HG02588 (cell line): ENCODE data around the gene LRGUK.
"Not testable (repeated sequence)": the region's sequence is repeated elsewhere in the genome, so short reads cannot be mapped to it uniquely, and the experiment has no call there.

Experiments used
- ATAC-seq: cut with Tn5 transposase; IDR thresholded peaks from one replicate; pipeline ENCODE4 v1.9.1; 2021; ENCODE audit warnings: mild to moderate bottlenecking, moderate library complexity; ENCODE audit not compliant: unreplicated experiment

The LRGUK gene, protein sequence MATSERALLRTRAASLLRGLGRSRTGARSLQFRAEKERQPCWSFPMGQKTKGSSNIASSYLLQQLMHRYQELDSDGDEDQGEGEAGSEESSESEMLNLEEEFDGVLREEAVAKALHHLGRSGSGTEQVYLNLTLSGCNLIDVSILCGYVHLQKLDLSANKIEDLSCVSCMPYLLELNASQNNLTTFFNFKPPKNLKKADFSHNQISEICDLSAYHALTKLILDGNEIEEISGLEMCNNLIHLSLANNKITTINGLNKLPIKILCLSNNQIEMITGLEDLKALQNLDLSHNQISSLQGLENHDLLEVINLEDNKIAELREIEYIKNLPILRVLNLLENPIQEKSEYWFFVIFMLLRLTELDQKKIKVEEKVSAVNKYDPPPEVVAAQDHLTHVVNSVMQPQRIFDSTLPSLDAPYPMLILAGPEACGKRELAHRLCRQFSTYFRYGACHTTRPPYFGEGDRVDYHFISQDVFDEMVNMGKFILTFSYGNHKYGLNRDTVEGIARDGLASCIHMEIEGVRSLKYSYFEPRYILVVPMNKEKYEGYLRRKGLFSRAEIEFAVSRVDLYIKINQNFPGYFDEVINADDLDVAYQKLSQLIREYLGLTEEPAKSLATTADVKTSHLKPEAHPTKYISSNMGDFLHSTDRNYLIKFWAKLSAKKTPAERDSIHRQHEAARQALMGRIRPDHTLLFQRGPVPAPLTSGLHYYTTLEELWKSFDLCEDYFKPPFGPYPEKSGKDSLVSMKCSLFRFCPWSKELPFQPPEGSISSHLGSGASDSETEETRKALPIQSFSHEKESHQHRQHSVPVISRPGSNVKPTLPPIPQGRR

DNA sequence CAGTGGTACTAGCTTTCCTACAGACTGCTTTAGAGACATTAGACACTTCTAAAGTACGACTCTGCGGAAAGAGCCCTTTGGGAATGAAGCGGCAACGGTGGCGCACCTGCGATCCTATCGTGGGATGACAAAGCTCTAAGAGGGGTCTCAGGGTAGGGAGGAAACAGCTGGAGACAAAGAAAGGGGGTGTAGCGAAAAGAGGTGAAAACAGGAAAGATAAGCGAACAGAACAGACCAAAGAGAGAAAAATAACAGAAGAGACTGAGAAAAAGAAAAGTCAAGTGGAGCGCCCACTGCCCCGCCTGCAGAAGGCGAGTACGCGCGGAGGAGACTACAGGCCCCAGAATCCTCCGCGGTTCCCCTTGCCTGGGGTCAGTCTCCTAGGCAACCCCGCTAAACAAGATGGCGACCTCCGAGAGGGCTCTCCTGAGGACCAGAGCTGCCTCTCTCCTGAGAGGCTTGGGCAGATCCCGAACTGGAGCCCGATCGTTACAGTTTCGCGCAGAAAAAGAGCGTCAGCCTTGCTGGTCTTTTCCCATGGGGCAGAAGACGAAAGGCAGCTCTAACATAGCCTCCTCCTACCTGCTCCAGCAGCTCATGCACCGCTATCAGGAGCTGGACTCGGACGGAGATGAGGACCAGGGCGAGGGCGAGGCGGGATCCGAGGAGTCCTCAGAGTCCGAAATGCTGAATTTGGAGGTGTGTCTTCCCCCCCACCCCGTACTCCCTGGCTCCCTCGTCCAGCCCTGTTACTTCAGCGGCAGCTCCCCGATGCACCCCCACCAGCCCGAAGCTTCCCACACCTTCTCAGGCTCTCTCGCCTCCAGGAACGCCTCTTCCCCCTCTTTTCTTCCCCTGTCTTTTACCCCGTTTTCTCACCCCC is at the start of gene LRGUK:
TSS of gene LRGUK (plus strand) at position 375 of the 883 bp plus-strand sequence. CDS start at position 403, 28 bp downstream.
- peak; percentile 100 for ATAC-seq

DNA sequence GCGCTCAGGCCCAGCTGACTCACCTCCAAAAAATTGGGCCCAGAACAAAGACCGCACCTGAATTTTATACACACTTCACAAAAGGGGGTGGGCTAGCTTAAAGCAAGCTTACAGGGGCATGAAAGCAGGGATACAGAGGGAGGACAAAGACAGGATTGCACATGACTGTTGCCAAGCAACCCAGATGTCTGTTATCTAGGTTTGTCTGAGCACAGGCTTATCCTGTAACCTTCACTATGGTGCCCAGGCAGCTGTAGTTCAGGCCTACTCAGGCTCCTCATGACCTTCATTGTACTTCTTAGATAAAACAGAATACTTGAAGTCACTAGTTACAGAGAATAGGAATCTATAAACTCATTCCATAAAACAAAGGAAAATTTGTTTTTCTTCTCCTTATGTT is 49.6 kb upstream of the LRGUK start:
- ATAC-seq = not testable (repeated sequence)

DNA sequence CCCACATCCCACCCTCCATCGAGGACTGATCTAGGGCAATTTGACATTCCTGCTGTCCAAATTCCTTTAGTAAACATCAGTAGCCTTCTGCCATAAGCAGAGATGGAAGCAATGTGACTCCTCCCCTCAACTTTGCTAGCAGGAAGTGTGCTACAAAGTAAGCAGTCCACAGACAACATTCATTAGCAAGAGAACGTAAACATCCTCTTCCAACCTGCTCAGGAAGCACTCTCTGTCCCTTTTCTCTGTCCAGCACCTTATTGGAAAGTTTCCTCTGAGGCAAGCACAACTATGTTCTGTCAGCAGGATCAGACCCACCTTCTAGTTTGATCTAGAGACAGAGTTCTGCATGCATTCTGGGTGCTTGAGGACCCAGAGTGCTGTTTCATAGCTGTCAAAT is 48.1 kb upstream of the LRGUK start:
- no peak for ATAC-seq

GRCh38 chr7:134081695-134082094 is 45.4 kb upstream of the LRGUK start:
- no peak for ATAC-seq

DNA sequence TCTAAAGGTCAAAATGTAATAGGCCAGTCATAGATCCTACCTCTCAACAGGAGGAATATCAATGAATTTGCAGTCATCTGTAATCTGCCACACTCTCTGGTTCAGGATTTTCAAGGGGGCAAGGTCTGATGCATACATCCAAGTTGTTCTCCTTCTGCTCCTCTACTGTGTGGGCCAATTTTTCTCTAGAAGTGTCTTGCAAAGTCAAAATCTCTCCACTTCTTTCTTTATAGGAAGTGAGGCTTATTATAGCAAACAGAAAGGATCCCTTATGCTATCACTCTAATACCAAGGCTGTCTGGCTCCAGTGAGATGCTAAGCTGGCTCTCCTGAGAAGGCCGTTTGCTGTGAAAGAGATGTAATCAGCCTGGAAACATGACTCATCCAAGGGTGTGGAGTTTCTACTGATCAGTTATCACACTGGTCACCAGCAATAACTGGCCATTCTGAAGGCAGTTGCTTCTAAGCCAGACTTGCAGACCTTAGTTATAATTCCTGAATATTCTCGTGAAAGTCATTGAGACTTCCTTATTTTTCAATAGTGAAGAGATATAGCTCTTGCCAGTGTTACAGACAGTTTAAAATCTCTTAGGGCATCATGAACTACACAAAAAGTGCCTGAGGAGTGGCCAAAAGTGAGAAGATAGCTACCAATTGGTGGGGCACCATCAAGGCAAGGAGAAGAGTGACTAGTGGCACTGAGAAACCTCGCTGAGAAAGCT is 43.2 kb upstream of the LRGUK start:
- no peak for ATAC-seq

DNA sequence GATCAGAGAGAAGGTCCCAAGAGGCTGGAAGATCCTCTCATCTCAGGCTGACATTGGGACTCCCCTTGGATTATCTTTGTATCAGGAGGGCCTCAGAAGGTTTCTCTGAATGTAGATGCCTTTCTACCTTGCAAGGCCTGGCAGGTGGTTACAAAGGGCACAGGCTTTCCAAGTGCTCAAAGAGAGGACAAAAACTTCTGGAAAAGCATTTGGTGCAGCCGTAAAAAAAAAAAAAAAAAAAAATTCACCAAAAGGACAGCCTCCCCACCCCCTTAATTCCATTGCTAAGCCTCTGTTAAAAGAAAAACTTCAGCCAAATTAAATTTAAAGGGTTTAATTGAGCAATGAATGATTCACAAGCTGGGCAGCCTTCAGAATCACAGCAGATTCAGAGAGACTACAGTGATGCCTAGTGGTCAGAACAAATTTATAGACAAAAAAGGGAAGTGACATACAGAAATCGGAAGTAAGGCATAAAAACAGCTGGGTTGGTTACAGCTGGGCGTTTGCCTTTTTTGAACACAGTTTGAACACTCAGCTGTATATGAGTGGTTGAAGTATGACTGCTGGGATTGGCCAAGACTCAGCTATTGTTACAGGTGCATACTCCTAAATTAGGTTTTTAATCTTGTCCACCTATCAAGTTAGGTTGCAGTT is 42.5 kb upstream of the LRGUK start:
- peak; percentile 74 for ATAC-seq

DNA sequence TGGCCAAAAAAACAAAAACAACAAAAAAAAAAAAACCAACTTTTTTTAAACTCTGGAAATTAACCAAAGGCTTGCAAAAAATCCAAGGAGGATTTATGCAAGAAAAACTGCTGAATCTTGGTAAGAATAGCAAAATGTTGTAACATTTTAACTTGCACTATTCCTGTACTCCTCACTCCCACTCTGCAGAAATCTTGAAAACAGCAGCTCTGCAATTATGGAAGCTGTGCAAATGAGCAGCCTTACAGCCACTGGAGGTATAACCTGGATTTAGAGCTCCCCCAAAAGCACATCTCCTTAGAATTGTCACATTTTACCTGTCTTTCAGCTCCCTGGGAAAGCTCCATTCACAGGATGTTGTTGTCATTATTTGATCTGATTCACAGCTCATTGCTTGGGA is 41.8 kb upstream of the LRGUK start:
- no peak for ATAC-seq

- ATAC-seq = no peak
These were observed 40.0 kb upstream of the LRGUK start for GRCh38 chr7:134086998-134087735.

GRCh38 chr7:134088199-134088598 is 38.9 kb upstream of the LRGUK start:
- ATAC-seq = no peak

DNA sequence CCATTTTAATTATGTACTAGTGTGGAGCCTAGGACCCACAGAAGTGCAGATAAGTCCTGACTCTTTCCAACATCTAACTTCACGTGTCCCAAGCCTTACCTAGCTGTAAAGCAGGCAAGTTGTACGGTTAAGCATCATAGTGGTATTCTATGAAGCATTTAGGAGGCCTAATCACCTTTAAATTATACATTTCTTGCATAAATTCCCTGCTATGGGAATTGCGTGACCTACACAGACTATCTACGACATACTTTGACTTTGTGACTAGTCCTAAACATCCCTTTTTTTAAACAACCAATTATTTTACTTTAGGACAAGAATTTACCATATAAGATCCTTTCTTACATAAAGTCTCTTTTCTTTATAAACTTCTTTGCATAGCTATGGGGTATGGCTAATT is 37.7 kb upstream of the LRGUK start:
- ATAC-seq = no peak

DNA sequence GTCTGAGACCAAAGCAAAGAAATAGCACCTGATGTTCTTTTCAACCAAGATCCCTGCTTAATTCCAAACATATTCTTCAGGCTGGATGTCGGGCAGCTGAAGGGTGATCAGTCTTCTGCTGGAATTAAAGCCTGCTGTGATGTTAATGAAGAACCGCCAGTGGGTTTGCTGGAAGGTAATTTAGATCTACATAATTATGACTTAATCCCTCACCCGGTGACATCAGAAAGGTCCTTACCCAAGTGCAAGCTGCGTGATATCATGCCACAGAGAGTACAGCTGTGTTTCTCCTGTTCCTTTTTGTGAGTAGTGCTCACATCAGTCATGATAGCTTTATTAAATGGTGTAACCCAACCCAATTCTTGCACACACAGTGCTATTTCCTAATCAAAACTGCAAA is 29.1 kb upstream of the LRGUK start:
- no peak for ATAC-seq

- no peak for ATAC-seq
These were observed 25.4 kb upstream of the LRGUK start for GRCh38 chr7:134101716-134102115.

- no peak for ATAC-seq
These were observed 23.0 kb upstream of the LRGUK start for GRCh38 chr7:134104166-134104565.

DNA sequence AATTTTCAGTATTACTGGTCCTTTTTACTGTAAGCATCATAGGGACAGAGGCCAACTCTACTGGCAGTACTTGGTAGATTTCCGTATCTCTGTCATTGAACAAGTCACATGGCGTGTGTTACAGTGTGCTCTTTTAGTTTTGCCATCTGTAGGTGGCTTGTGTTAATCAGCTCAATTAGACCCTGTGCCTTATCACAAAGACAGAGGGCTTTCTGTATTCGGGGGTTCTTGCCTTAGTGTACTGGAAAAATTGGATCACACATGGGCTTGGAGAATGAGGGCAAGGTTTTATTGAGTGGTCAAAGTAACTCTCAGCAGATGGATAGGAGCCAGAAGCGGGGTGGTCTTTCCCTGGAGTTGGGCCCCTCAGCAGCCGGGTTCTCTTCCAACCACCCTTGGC is 21.3 kb upstream of the LRGUK start:
- no peak for ATAC-seq

GRCh38 chr7:134108802-134109201 is 18.3 kb upstream of the LRGUK start:
- no peak for ATAC-seq

GRCh38 chr7:134113655-134114054 is 13.5 kb upstream of the LRGUK start:
- ATAC-seq = no peak

GRCh38 chr7:134114992-134115391 is 12.1 kb upstream of the LRGUK start:
- no peak for ATAC-seq

GRCh38 chr7:134120405-134120804 is 6.7 kb upstream of the LRGUK start:
- ATAC-seq = no peak

- ATAC-seq = no peak
These were observed 5.5 kb upstream of the LRGUK start for GRCh38 chr7:134121632-134122139.
